Esophagus squamous epithelium (tissue), 5 donors: ENCODE results near the gene RAB29. TPM values are rescaled to one million over a fixed set of nuclear protein-coding genes. Genes with fewer than 3 reads are reported as not detected.

Experiments
- DNase-seq: peaks from one replicate; lab custom pipeline; 2025; lab: John Stamatoyannopoulos, UW
- H3K27ac ChIP-seq, 4 donors: fragments of 200-600 bp; sonication (generic); one replicate each; pipeline ENCODE4 v1.5.1; 2016 to 2019; ENCODE audit warnings: mild to moderate bottlenecking in 1 of 4
- H3K27me3 ChIP-seq, 4 donors: fragments of 200-600 bp; sonication (generic); 1 replicate in 3 of 4; 2 replicates in 1 of 4; pipeline versions ENCODE4 v1.5.1 to v1.6.0; 2017 to 2021; ENCODE audit warnings: antibody characterized with exemption in 1 of 4
- H3K36me3 ChIP-seq, 3 donors: fragments of 200-600 bp; sonication (generic); one replicate each; pipeline ENCODE4 v1.5.1; 2016 to 2019
- H3K4me1 ChIP-seq, 3 donors: fragments of 200-600 bp; sonication (generic); one replicate each; pipeline ENCODE4 v1.5.1; 2017 to 2019
- H3K4me3 ChIP-seq, 4 donors: fragments of 200-600 bp; sonication (generic); 1 replicate in 3 of 4; 2 replicates in 1 of 4; pipeline ENCODE4 v1.5.1; 2016 to 2019; ENCODE audit warnings: mild to moderate bottlenecking in 2 of 4, moderate library complexity in 1 of 4
- H3K9me3 ChIP-seq, 3 donors: fragments of 200-600 bp; sonication (generic); one replicate each; pipeline ENCODE4 v1.5.1; 2016 to 2019
- CTCF ChIP-seq, 6 experiments: fragments of 450-650 bp in 4 of 6; fragments of 200-600 bp in 2 of 6; sonication (generic) in 2 of 6; IDR thresholded peaks; one replicate each; pipeline ENCODE4 v1.5.1; 2016 to 2019; ENCODE audit warnings: antibody characterized with exemption in 6 of 6, mild to moderate bottlenecking in 4 of 6, moderate library complexity in 4 of 6
- POLR2A ChIP-seq, 4 donors: fragments of 450-650 bp; IDR thresholded peaks; one replicate each; pipeline ENCODE4 v1.6.1; 2017; ENCODE audit warnings: antibody characterized with exemption in 4 of 4, mild to moderate bottlenecking in 4 of 4, moderate library complexity in 3 of 4
- WGBS, 2 donors: methylation state at CpG; one replicate each; pipeline ENCODE4 v1.1.5; 2018; 5-methylcytosine and 5-hydroxymethylcytosine counted together
- intact Hi-C: fragments of 100-400 bp; cut with DNase I; formaldehyde crosslinking; loops from one replicate; pipeline ENCODE4 v1.15.0; 2022
- small RNA-seq, 4 donors: library from RNA; depleted of rRNA; stranded (forward); fragments of <200 nt; gene quantifications; one replicate each; pipeline ENCODE3, GENCODE V24; 2016
- total RNA-seq, 4 donors: library from RNA; depleted of rRNA; stranded (reverse); fragments of >200 nt; gene quantifications; one replicate each; pipeline ENCODE4 v1.1.0, GENCODE V29; 2016
- donor health status: DM: yes; HTN: yes; CAD: no.

Gene RAB29
- total RNA-seq, 4 donors from 2014 or later = 3.0 to 19.3 (median 7.0) TPM

DNA sequence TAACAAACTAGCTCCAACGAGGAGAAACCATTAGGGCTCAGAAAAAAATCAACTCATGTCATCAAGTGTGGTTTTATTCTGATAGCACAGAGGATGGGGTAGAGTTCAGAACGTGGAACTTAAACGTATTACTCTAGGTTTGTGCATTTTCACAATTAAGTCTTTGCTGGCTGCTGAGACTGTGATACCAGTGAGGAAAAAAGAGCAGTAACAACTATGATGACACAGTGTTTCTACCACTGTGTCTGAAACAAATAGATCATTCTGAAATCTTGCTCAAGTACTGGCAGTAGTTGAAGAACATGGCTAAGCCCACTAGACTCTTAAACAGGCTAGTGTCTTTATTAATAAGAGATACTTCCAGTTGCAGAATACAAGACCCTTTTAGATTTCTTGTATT lies 56.3 kb downstream of the RAB29 start:
- intact Hi-C loops = no loop called here
- peaks cover 0 to 97% (median 26%) of the 10 kb centered on the region in 3 donors for H3K36me3 ChIP-seq
- no peaks in the 10 kb centered on the region for H3K4me1 ChIP-seq
- H3K9me3 ChIP-seq = no peaks in the 10 kb centered on the region
- no peak overlapping the region for H3K4me3 ChIP-seq
- TF ChIP-seq CTCF (IDR thresholded peaks at IDR 0.05) (no peak), POLR2A (IDR thresholded peaks at IDR 0.05) (no peak)
- no peak overlapping the region for H3K27ac ChIP-seq
- no peak for DNase-seq
- H3K27me3 ChIP-seq = no peaks in the 10 kb centered on the region
- 62 to 64% methylated on average over 3 of the region's 3 CpGs for WGBS, 2 donors

Small RNA genes within 50 kb of the gene (small RNA-seq; reads per million reads assigned to genes)
- gene RF00139 = 0 to 0.41 (median 0.12) reads per million in 4 donors

Other genes starting within 250 kb of the RAB29 start
- gene ELK4, start 143.5 kb downstream of the RAB29 start, total RNA-seq = 10 to 100 TPM; 13.2 to 27.7 (median 16.0) TPM
- gene SLC45A3, start 95.0 kb downstream of the RAB29 start, total RNA-seq = 1 to 10 TPM; 1.2 to 3.1 (median 1.4) TPM
- 10 to 100 TPM; 32.4 to 73.4 (median 60.9) TPM for gene NUCKS1, start 25.3 kb downstream of the RAB29 start, total RNA-seq
- 10 to 100 TPM in 2 of 4 donors, 1 to 10 TPM in 2; 5.2 to 14.1 (median 8.3) TPM for gene SLC41A1, start 37.7 kb upstream of the RAB29 start, total RNA-seq
- under 1 TPM in 1 of 4 donors, not detected in 3; 0.57 TPM for gene PM20D1, start 74.7 kb upstream of the RAB29 start, total RNA-seq
- 10 to 100 TPM in 1 of 4 donors, under 1 TPM in 3; 0.19 to 22.8 (median 0.38) TPM for gene SLC26A9, start 168.0 kb upstream of the RAB29 start, total RNA-seq
- gene RAB7B, start 227.9 kb upstream of the RAB29 start, total RNA-seq = 10 to 100 TPM; 15.8 to 24.2 (median 21.4) TPM
- gene CTSE, start 248.4 kb upstream of the RAB29 start, total RNA-seq = under 1 TPM in 3 of 4 donors, not detected in 1; 0.32 to 0.48 (median 0.38) TPM